SK-N-MC (cell line): ENCODE measurements around the gene CACNA2D4.

Experiments used
- EZH2 ChIP-seq: fragments of 200-600 bp; sonication (generic); IDR thresholded peaks from one replicate; pipeline ENCODE4 v1.6.1; 2017; ENCODE audit warnings: antibody characterized with exemption
- FOXP2 ChIP-seq: optimal IDR thresholded peaks from 2 replicates; pipeline ENCODE3; 2011; ENCODE audit warnings: mild to moderate bottlenecking, moderate library complexity; ENCODE audit not compliant: insufficient read depth; ENCODE audit errors: extremely low read length, control extremely low read depth
- POLR2AphosphoS5 ChIP-seq: IDR thresholded peaks from 2 replicates; pipeline ENCODE4 v1.6.1; 2012; ENCODE audit warnings: mild to moderate bottlenecking, low read depth, low read length, borderline replicate concordance

DNA sequence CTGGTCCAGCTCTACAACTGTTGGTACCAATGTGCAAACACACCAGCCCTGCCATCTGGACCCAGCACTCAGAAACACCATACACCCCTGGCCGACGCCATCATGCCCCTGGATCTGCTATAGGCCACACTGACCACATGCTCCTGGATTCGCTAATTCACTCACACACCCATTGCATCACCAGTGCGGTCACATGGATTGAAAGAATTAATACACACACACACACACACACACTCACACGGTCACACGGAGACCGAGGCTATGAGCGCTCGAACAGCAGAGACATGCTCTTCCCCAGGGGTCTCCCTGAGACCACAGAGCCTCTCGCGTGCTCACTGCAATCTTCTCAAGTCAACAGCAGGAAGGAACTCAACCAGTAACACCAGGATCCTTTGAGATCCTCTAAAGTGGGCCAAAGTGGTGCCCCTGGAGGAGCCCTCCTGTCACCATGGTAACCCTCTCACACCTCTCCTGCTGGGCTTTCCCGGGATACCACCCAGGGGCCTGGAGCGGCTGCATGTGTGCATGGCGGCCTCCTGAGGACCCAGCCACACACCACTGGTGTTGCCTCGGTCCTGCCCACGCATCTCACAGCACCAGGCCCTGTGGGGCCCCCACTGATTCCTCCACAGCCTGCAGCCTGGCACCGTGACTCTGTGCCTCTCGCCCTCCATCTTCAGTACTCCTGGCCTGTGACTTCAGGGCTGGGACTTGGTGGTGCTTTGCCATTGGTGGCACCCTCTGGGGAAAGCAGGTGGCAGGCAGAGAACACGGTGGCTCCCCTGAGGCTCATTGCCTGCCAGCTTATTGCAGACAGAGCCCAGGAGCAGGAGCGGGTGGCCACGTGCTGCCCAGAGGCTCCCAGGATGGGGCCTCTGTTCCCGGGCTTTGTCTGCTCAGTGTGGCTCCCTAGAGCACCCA lies 83.0 kb downstream of the CACNA2D4 start:
- TF ChIP-seq EZH2 (no peak), POLR2AphosphoS5 (no peak), FOXP2 (no peak)
